Measurements from ENCODE around the gene RBPMS2.

RBPMS2 gene

GRCh38 chr15:64782751-64783150 lies 7.4 kb upstream of the RBPMS2 start:
- DNase-seq = no peak

DNA sequence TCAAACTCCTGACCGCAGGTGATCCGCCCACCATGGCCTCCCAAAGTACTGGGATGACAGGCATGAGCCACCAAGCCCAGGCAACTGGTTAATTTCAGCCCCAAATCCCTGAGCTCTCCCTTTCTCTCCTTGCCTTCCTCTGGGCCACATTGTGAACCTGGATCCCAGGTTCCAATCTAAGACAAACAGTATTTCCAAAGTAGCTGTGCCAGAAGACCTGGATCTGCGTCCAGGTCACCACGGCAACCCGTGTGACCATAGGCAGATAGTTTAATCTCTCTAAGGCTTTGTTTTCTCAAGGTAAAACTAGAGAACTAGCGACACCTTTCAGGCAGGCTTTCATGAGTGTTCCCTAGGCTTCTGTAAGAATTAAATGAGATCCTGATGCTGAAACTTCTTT lies 5.9 kb upstream of the RBPMS2 start:
- DNase-seq = no peak

DNA sequence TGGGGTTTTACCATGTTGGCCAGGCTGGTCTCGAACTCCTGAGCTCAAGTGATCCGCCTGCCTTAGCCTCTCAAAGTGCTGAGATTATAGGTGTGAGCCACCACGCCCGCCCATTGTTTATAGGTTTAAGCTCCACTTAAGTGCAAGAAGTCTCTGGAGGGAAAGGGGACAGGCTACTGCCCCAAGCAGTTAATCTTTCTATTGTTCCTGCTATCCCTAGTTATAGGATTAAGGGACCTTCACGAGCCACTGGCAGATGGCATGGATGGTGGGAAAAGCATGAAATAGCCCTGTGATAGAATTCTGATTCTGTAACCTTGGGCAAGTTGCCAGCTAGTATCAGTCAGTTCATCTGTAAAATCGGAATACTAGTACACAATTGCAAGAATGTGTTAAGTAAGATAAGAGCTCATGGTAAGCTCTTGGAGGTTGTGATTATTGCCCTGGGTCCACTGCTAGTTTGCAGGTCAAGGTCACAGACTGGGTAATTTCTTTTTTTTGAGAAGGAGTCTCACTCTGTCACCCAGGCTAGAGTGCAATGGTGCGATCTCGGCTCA lies 5.3 kb upstream of the RBPMS2 start:
- DNase-seq = no peak

DNA sequence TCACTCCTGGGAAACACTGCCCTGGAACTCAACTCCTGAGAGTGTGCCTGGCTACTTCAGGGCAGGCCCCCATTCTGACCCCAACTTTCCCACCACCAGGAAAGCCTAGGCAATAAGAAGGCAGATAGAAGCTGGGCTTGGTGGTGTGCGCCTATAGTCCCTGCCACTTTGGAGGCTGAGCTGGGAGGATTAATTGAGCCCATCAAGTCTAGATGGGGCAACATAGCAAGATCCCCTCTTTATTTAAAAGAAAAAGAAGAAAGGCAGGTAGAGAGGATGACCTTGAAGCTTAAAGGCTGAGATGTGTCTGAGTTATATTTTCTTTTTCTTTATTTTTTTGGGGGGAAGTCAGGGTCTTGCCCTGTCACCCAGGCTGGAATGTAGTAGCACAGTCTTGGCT lies 4.2 kb upstream of the RBPMS2 start:
- no peak for DNase-seq

DNA sequence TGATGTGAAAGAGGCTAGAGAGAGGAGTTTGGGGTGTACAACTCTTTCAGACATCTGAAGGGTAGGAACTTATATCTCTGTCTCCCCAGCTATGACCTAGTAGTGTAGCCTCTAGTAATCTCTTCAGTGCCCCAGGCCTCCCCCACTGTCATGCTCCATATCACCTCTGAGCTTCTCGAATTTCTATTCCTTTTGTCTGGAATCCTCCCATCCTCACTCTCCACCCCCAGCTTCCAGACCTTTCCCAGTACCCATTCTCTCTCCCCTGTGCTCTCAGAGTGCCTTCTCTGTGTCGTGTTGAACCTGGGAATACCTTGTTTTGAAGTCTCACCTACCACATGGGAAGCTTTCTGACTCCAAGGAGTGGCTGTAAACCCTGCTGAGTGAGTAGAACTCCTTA lies 3.6 kb upstream of the RBPMS2 start:
- no peak for DNase-seq

DNA sequence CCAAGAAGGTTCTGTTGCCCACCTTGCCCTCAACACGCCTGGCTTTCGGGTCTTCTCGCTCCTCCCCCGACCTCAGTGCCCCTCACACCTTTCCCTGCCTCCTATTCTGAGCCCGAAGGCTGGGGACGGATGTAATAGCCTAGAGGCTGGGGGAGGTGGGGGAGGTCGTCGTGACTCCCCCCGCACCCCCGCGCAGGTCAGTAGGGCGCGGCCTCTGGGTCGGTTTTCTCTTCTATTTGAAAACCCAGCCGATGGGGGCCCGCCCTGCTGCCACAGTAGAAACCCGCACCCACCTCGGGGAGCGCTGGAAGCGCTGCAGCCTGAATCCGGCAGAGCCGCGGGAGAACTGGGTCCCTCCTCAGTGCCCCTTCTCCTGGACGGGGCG lies 1.0 kb upstream of the RBPMS2 start:
- peak; percentile 12 for DNase-seq

DNA sequence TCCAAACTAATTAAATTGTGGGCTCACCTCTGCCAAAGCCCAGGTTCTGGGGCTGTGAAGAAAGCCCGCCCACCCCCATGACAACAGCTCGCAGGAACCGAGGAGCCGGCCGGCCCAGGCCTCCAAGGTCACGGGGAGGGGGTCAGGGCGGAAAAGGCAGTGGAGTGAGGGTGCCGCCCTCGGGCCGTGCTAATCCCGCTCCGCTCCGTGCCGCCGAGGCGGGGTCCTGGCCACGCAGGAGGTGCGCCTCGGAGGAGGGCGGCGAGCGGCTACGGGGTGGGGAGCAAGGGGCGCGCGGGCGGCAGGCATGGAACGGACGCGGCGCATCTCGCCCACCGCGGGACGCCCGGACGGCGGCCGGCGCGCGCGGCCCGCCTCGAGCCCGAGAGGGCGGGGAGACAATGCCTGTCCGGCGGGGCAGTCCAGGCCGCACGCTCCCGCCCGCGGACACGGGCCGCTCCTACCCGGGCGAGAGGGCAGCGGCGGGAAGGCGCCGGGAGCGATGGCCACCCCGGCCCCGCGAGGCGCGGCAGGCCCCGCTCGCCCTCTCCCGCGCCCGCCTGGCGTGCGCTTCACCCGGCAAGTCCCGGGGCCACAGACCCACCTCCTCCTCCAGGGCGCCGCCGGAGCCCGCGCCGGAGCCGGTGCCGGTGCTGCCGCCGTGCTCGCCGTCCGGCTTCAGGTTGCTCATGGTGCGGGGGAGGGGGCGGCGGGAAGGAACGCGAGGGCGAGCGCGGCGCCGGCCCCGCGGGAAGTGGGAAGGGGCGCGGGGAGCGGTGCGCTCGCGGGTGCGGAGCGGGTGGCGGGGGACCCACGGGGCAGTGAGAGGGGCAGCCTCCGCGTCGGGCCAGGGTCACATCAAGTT lies 528 bp downstream of the RBPMS2 start:
- DNase-seq = peak; percentile 72

- peak; percentile 46 for DNase-seq
Measured at GRCh38 chr15:64774037-64774628, 1.3 kb downstream of the RBPMS2 start.

GRCh38 chr15:64773606-64774005 lies 1.8 kb downstream of the RBPMS2 start:
- no peak for DNase-seq

DNA sequence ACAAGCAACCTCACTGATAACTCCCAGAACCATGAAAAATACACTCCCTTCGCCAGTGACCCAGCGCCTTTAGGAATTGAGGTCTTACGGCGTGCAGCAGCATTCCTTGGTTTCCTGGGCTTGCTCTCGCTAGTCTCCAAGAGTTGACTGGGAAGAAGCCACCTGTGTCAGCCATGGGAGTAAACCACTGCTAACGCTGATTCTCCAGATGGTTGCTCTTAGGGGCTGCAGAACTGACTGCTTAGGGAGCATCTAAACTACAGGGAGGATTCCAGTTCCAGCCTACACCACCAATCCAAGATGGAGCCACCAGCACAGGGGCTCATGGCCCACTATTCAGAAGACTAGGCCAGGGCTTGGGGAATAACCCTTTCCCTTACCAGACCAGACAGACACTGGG lies 2.4 kb downstream of the RBPMS2 start:
- DNase-seq = no peak

GRCh38 chr15:64772488-64772887 lies 2.9 kb downstream of the RBPMS2 start:
- no peak for DNase-seq

DNA sequence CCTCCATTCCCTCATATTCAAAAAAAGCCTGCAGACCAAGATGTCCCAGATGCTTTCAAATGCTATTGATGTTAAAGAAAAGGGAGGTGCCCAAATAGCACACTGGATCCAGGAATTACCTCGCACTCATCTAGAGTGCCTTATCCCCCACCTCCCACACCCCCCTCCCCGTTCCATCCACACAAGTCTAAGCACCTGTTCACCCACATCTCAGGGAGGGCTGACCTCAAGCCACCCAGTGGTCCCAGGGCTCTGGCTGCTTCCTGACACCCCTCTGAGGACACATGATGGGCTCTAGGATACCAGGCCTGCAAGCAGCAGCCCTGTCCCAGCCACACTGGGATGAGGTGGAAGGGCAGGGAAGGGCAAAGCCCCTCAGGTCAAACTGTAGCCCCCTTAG lies 4.8 kb downstream of the RBPMS2 start:
- DNase-seq = no peak

GRCh38 chr15:64767203-64767602 lies 8.2 kb downstream of the RBPMS2 start:
- no peak for DNase-seq

DNA sequence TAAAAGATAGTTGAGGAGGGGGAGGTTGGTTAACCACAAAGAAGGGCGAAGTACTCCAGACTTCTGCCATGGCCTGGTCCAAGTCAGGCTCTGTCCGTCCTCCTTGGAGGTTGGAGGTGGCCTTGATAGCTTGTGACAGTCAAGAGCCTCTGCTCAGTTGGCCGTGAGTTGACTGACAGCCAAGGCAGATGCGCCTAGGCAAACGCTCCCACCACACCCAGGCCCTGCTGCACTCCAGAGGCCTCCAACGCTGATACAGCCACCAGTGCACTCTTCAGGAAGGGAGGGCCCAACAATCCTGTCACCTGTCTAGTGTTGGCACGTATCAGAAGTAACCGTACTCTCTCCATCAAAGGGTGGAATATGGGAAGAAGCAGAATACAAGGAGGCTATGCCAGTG lies 9.3 kb downstream of the RBPMS2 start:
- DNase-seq = peak; percentile 34

DNA sequence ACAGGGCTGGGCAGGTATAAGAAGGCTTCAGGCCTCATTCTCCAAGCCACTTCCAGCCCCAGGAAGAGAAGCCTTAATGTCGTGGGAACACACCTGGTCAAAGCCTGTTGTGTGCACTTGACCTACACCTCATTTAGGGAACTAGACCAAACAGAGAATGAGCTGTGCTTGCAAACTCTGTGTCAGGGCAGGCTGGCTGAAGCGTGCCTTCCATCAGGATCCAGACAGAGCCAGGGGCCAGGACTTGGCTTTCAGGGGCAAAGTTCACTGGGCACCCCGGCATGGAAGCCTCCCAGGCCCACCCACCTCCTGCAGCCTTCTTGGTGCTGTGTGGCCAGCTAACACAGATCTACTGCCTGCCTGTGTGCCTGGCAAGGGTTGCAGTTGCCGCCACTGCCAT lies 11.5 kb downstream of the RBPMS2 start:
- DNase-seq = no peak

GRCh38 chr15:64763462-64763861 lies 11.9 kb downstream of the RBPMS2 start:
- no peak for DNase-seq

- DNase-seq = no peak
Measured at GRCh38 chr15:64763021-64763420, 12.4 kb downstream of the RBPMS2 start.

- no peak for DNase-seq
Measured at GRCh38 chr15:64762546-64762945, 12.8 kb downstream of the RBPMS2 start.

DNA sequence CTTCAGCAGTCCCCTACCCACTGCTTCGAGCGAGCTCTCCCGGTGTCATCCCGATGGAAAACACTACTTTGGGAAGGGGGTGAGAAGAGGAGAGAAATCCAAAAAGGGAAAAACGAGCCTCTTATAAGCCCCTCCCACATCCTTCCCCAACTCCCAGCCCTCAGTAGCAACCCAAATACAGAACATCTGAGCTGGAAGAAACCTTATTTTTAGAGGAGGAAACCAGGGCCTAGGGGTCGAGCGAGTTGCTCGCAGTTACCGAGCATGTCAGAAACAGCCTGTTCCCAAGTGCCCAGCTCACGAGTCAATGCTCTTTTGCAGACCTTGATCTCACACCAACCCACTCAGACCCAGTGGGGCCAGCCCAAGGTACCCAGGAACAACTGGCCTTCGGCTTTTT lies 14.2 kb downstream of the RBPMS2 start:
- DNase-seq = no peak

DNA sequence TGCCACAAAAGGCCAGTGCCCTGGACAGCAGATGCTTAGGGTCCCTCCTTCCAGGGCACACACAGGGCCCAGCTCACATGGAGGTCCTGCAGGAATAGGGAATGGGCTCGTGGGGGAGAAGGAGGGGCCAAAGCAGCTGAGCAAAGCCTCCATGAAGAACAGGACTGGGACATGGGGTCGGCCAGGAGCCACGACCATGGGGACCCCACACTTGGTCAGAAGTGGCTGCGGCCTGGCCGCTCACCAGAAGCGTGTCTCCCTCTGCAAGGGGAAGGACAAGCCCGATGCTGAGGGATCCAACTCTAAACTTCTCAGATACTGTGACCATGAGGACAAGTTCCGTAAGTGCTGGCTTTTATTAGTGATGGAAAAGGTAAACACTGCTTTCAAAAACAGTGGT lies 15.3 kb downstream of the RBPMS2 start:
- DNase-seq = no peak

DNA sequence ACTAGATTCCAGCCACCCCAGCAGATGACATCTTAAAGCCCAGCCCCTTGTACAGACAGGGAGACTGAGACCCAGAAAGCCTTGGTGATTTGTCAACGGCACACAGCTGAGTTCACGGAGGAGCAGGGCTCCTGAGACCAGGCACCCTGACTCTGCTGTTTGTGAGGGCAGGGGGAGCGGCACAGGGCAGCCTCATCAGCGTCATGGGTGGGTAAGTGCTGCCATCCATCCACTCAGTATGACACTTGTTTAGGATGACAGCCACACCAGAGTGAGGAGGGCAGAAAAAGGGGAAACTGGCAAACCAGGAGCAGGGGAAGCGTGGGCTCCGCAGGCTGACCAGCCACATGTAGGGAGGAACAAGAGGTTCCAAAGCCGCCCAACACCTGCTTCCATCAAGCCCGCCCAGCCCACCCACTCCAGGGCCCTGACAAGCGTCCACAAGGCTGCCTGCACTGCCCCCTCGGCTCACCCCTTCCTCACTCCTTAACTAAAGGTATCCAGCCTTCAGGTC lies 19.9 kb downstream of the RBPMS2 start:
- DNase-seq = no peak

DNA sequence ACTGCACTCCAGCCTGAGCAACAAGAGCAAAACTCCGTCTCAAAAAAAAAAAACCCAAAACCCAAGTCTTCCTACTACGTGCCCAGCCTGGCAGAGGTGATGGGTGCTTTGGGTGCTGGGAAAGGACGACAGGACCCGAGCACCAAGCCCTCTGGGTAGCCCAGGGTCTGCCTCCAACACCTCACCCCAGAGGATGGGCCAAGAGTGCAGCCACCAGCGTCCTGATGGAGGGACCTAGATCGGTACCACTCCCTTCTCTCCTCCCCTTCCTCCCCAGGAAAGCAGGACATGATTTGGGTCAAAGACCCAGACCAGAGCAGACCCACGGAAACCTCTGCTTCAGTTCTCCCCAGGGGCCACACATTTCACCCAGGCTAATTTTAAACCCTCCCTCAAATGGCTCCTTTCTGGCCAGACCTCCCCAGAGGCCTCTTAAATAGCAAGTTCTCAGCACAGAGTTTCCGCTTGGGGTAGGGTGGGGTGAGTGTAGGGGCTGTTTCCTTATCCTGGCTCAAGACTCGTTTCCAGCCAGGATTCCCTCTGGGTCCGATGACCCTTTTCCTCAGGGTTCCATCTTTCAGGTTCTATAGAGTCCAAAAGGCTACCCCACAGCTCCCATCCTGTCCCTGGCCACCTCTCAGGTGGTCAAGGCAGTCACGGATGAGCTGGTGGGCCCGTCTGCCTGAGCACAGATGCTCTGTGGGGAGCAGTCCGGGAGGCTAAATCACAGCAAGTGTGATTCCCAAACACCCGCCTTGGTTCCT lies 20.5 kb downstream of the RBPMS2 start:
- DNase-seq = no peak

GRCh38 chr15:64753480-64754185 lies 21.8 kb downstream of the RBPMS2 start:
- no peak for DNase-seq
